Heart left ventricle (tissue), 16 donors: Measurements from ENCODE around the gene RBM26. TPM values are rescaled to one million over a fixed set of nuclear protein-coding genes. Genes with fewer than 3 reads are reported as not detected.

Experiments used
- ATAC-seq, 4 donors: fragments of 200-7000 bp; cut with Tn5 transposase; one replicate each; pipeline ENCODE4 v1.9.1; 2020 to 2022; ENCODE audit warnings: moderate library complexity in 4 of 4, mild to moderate bottlenecking in 3 of 4, moderate number of reproducible peaks in 1 of 4
- DNase-seq, 5 donors: peaks; one replicate each; pipeline ENCODE4 v3.0.0-alpha.2; 2020
- H3K27ac ChIP-seq, 12 donors: fragments of 200-600 bp; sonication (generic) in 4 of 12; one replicate each; pipeline versions ENCODE4 v1.5.0 to v1.8.0; 2016 to 2022; ENCODE audit warnings: mild to moderate bottlenecking in 2 of 12
- H3K27me3 ChIP-seq, 9 donors: fragments of 200-600 bp; sonication (generic) in 2 of 9; one replicate each; pipeline versions ENCODE4 v1.5.1 to v1.8.0; 2016 to 2022; ENCODE audit warnings: mild to moderate bottlenecking in 3 of 9
- H3K36me3 ChIP-seq, 9 donors: fragments of 200-600 bp; sonication (generic) in 2 of 9; one replicate each; pipeline versions ENCODE4 v1.5.0 to v1.8.0; 2018 to 2022; ENCODE audit warnings: mild to moderate bottlenecking in 2 of 9
- H3K4me1 ChIP-seq, 12 donors: fragments of 200-600 bp; sonication (generic) in 4 of 12; one replicate each; pipeline versions ENCODE4 v1.5.0 to v1.8.0; 2016 to 2022; ENCODE audit warnings: mild to moderate bottlenecking in 3 of 12
- H3K4me3 ChIP-seq, 12 donors: fragments of 200-600 bp; sonication (generic) in 4 of 12; one replicate each; pipeline versions ENCODE4 v1.5.0 to v1.8.0; 2017 to 2022; ENCODE audit warnings: mild to moderate bottlenecking in 9 of 12, moderate library complexity in 4 of 12
- H3K9me3 ChIP-seq, 12 donors: fragments of 200-600 bp; sonication (generic) in 4 of 12; one replicate each; pipeline versions ENCODE4 v1.5.0 to v1.8.0; 2016 to 2022; ENCODE audit warnings: mild to moderate bottlenecking in 1 of 12
- POLR2A ChIP-seq, 2 donors: fragments of 450-650 bp; IDR thresholded peaks; one replicate each; pipeline ENCODE4 v1.6.1; 2017; ENCODE audit warnings: antibody characterized with exemption in 2 of 2, mild to moderate bottlenecking in 2 of 2, moderate library complexity in 2 of 2
- WGBS, 4 donors: extraction: QIAGEN DNeasy Blood & Tissue Kit in 2 of 4; methylation state at CpG; one replicate each; pipeline versions ENCODE4 v1.1.5 to v1.1.7; 2013 to 2018; 5-methylcytosine and 5-hydroxymethylcytosine counted together
- intact Hi-C, 10 donors: fragments of 100-400 bp; cut with DNase I; formaldehyde crosslinking; loops; one replicate each; pipeline versions ENCODE4 v1.11.1 to v1.14.2; 2022
- polyA plus RNA-seq, 2 donors: library from polyadenylated mRNA; stranded (reverse); fragments of 200-250 nt; gene quantifications; one replicate each; pipeline ENCODE4 v1.2.3, GENCODE V29; 2013
- total RNA-seq, 9 donors: library from RNA; depleted of rRNA in 2 of 9; stranded (reverse); fragments of >200 nt in 2 of 9; fragmentation: NEBNext Ultra II Directional in 3 of 9; extraction: Animal tissue kit (Norgen Biotek cat#: 25700) in 3 of 9; gene quantifications; one replicate each; pipeline versions ENCODE4 v1.1.0 to v1.2.4, GENCODE V29; 2016 to 2023
- TF ChIP-seq, protein P1 (sequence below), 12 donors: fragments of 200-600 bp; sonication (generic) in 4 of 12; IDR thresholded peaks; one replicate each; pipeline versions ENCODE4 v1.5.0 to v1.8.0; 2018 to 2022; ENCODE audit warnings: antibody characterized with exemption in 12 of 12, mild to moderate bottlenecking in 5 of 12
- donor health status: ischemic (EF 13 %, LVEDD 7.1; RV severe dilation, severe dysfunction).
- donor health status: healthy with polysubstance abuse.
- donor health status: DM: no; HTN: yes; CAD: no.
- donor health status: DM: no; HTN: no; CAD: no.
- donor health status: ischemic (EF 25% LVEDD 6.9; RV normal size, moderate dysfunction).
- donor health status: ischemic (EF 25% LVEDD 5.7; RV mildly dilated, moderate dysfunction).
- donor health status: healthy.
- donor health status: DM: yes; HTN: yes; CAD: no.
- donor health status: ischemic (EF 35%, LVEDD 5.7; RV mildly dilated, moderate dysfunction).
- donor health status: nonischemic (EF 11% LVEDD 7.7; RV severe dilation, severe dysfunction).
- donor health status: DM: yes; HTN: yes; CAD: no.
- donor health status: PGD.
- donor health status: ischemic (EF 29% LVEDD 5.4; RV normal size, mild dysfunction).
- donor health status: nonischemic (EF 23%, LVEDD 6.1; RV moderate dilation, normal function).

RBM26 gene
- total and polyA plus RNA-seq, 11 donors, result 11.5 to 28.4 (median 20.8) TPM

DNA sequence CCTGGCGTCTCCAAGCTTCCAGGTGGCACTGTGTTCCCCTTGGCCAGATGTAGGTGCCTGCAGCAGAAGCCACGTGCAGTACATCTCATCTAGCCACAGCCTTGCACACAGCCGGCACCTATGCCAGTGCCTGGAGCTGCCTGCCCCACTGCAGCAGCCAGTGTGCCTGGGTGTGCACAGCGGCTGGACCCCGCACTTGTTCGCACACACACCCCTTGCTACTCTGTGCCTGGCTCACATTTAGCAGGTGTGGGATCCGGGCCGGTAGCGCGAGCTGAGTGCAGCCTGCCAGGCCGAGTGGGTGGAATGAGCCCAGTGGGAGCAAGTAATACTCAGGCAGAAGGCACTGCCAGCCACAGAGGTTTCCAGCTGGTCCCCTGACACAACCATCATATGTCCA is 26.9 kb upstream of the RBM26 start:
- no peak for DNase-seq
- peaks cover 0 to 3% (median 0%) of the 10 kb centered on the region in 12 donors for H3K4me1 ChIP-seq
- TF ChIP-seq, protein P1, sequence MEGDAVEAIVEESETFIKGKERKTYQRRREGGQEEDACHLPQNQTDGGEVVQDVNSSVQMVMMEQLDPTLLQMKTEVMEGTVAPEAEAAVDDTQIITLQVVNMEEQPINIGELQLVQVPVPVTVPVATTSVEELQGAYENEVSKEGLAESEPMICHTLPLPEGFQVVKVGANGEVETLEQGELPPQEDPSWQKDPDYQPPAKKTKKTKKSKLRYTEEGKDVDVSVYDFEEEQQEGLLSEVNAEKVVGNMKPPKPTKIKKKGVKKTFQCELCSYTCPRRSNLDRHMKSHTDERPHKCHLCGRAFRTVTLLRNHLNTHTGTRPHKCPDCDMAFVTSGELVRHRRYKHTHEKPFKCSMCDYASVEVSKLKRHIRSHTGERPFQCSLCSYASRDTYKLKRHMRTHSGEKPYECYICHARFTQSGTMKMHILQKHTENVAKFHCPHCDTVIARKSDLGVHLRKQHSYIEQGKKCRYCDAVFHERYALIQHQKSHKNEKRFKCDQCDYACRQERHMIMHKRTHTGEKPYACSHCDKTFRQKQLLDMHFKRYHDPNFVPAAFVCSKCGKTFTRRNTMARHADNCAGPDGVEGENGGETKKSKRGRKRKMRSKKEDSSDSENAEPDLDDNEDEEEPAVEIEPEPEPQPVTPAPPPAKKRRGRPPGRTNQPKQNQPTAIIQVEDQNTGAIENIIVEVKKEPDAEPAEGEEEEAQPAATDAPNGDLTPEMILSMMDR (IDR thresholded peaks at IDR 0.05), result no peak
- TF ChIP-seq POLR2A (IDR thresholded peaks at IDR 0.05), result no peak
- no peaks in the 10 kb centered on the region for H3K9me3 ChIP-seq
- peak in 1 of 4 donors; percentile 34 for ATAC-seq
- no peak overlapping the region for H3K4me3 ChIP-seq
- H3K36me3 ChIP-seq, result no peaks in the 10 kb centered on the region
- no peaks in the 10 kb centered on the region for H3K27me3 ChIP-seq
- H3K27ac ChIP-seq, result no peak overlapping the region
- intact Hi-C loops, result loop anchor here in 2 of 10 donors (5.0 kb wide), 1 partner anchor 44 kb away; no protein-coding TSS in a partner anchor
- 95 to 96% (median 96%) methylated on average over 8 to 11 of the region's 11 CpGs for WGBS, 4 donors

GRCh38 chr13:79432086-79432485 is 26.0 kb upstream of the RBM26 start:
- TF ChIP-seq, protein P1 (IDR thresholded peaks at IDR 0.05), result no peak
- no peak for TF ChIP-seq POLR2A (IDR thresholded peaks at IDR 0.05)
- 85 to 94% (median 92%) methylated on average over 6 of the region's 6 CpGs for WGBS, 4 donors
- no peak overlapping the region for H3K4me3 ChIP-seq
- no peak for DNase-seq
- H3K36me3 ChIP-seq, result no peaks in the 10 kb centered on the region
- H3K4me1 ChIP-seq, result peaks cover 0 to 3% (median 0%) of the 10 kb centered on the region in 12 donors
- ATAC-seq, result no peak
- no peak overlapping the region for H3K27ac ChIP-seq
- H3K9me3 ChIP-seq, result no peaks in the 10 kb centered on the region
- no peaks in the 10 kb centered on the region for H3K27me3 ChIP-seq
- intact Hi-C loops, result loop anchor here in 2 of 10 donors (5.0 kb wide), 1 partner anchor 45 kb away; no protein-coding TSS in a partner anchor

- H3K4me3 ChIP-seq, result no peak overlapping the region
- H3K4me1 ChIP-seq, result peaks cover 0 to 3% (median 0%) of the 10 kb centered on the region in 12 donors
- no peaks in the 10 kb centered on the region for H3K27me3 ChIP-seq
- TF ChIP-seq, protein P1 (IDR thresholded peaks at IDR 0.05), result no peak
- TF ChIP-seq POLR2A (IDR thresholded peaks at IDR 0.05), result no peak
- H3K27ac ChIP-seq, result no peak overlapping the region
- intact Hi-C loops, result loop anchor here in 5 of 10 donors (5.0 to 10.0 kb wide), 5 partner anchors 48 to 108 kb away; partner anchors contain the start of gene NDFIP2 (in 2 of the 5)
- ATAC-seq, result no peak
- H3K36me3 ChIP-seq, result no peaks in the 10 kb centered on the region
- H3K9me3 ChIP-seq, result no peaks in the 10 kb centered on the region
- DNase-seq, result no peak
Observed at GRCh38 chr13:79429309-79429708, 23.3 kb upstream of the RBM26 start.

DNA sequence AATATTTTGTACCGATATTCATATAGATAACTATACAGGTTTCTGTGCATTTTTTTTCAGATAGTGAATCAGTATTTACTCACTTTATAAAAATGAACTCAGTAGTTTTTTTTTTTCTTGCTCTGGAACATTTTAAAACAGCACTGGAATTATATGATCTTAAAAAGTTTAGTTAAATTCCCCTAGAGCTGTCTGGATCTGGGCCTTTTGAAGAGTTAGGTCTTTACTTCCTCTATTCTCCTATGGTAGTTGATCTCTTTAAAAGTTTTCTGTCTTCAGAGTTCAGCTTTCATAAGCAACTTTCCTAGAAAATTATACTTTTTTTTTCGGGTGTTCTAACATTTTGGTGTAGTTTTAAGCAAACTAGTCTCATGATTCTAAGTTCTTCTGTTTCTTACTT is 21.8 kb upstream of the RBM26 start:
- no peak overlapping the region for H3K27ac ChIP-seq
- H3K4me1 ChIP-seq, result peaks cover 0 to 3% (median 0%) of the 10 kb centered on the region in 12 donors
- intact Hi-C loops, result loop anchor here in 5 of 10 donors (5.0 to 10.0 kb wide), 5 partner anchors 49 to 109 kb away; partner anchors contain the start of gene NDFIP2 (in 2 of the 5)
- H3K27me3 ChIP-seq, result no peaks in the 10 kb centered on the region
- TF ChIP-seq POLR2A (IDR thresholded peaks at IDR 0.05), result no peak
- TF ChIP-seq, protein P1 (IDR thresholded peaks at IDR 0.05), result no peak
- no peak for ATAC-seq
- no peaks in the 10 kb centered on the region for H3K9me3 ChIP-seq
- no peak overlapping the region for H3K4me3 ChIP-seq
- H3K36me3 ChIP-seq, result no peaks in the 10 kb centered on the region
- WGBS, 4 donors, result 67 to 94% (median 81%) methylated on average over 2 of the region's 2 CpGs
- DNase-seq, result no peak
